GM23338 (cell line): Measurements from ENCODE around the gene USP49. TPM values are rescaled to one million over a fixed set of nuclear protein-coding genes. Genes with fewer than 3 reads are reported as not detected.

ENCODE experiments used
- ATAC-seq: fragments of 200-7000 bp; cut with Tn5 transposase; 3 replicates; pipeline ENCODE4 v1.9.1; 2020
- DNase-seq: peaks from one replicate; pipeline ENCODE4 v3.0.0-alpha.2; 2015; ENCODE audit warnings: low spot score
- H2AFZ ChIP-seq: fragments of 200-600 bp; sonication (generic); 2 replicates; pipeline ENCODE4 v1.8.0; 2016; ENCODE audit warnings: antibody characterized with exemption, mild to moderate bottlenecking, moderate library complexity
- H3F3A ChIP-seq: fragments of 200-600 bp; sonication (generic); replicated peaks from 2 replicates; pipeline ENCODE4 v1.8.0; 2017; ENCODE audit warnings: antibody characterized with exemption, mixed run types, low read depth
- H3K27ac ChIP-seq: fragments of 200-600 bp; sonication (generic); 2 replicates; pipeline ENCODE4 v1.6.1; 2016; ENCODE audit warnings: low read depth
- H3K27me3 ChIP-seq: fragments of 200-600 bp; sonication (generic); 2 replicates; pipeline ENCODE4 v1.8.0; 2016; ENCODE audit warnings: mild to moderate bottlenecking, mixed run types, moderate library complexity; ENCODE audit not compliant: insufficient read depth
- H3K36me3 ChIP-seq: fragments of 200-600 bp; sonication (generic); 2 replicates; pipeline ENCODE4 v1.8.0; 2016; ENCODE audit warnings: mild to moderate bottlenecking; ENCODE audit not compliant: insufficient read depth
- H3K4me1 ChIP-seq: fragments of 200-600 bp; sonication (generic); 2 replicates; pipeline ENCODE4 v1.8.0; 2016; ENCODE audit warnings: mild to moderate bottlenecking, moderate library complexity; ENCODE audit not compliant: insufficient read depth
- H3K4me2 ChIP-seq: fragments of 200-600 bp; sonication (generic); 2 replicates; pipeline ENCODE4 v1.7.1; 2017; ENCODE audit warnings: mixed run types
- H3K4me3 ChIP-seq: fragments of 200-600 bp; sonication (generic); 2 replicates; pipeline ENCODE4 v1.6.1; 2016; ENCODE audit warnings: mixed run types
- H3K79me2 ChIP-seq: fragments of 200-600 bp; sonication (generic); replicated peaks from 2 replicates; pipeline ENCODE4 v1.8.0; 2017; ENCODE audit warnings: mild to moderate bottlenecking; ENCODE audit not compliant: insufficient read depth
- H3K9me2 ChIP-seq: fragments of 200-600 bp; sonication (generic); 2 replicates; pipeline ENCODE4 v1.8.0; 2017; ENCODE audit not compliant: insufficient read depth
- H4K20me1 ChIP-seq: fragments of 200-600 bp; sonication (generic); replicated peaks from 2 replicates; pipeline ENCODE4 v1.8.0; 2017; ENCODE audit warnings: mild to moderate bottlenecking; ENCODE audit not compliant: insufficient read depth
- H3K27ac Mint-ChIP-seq: 2 replicates; pipeline ENCODE4 v1.8.0; 2020; ENCODE audit warnings: inconsistent platforms, mild to moderate bottlenecking, moderate library complexity, mixed read lengths
- H3K27me3 Mint-ChIP-seq: 3 replicates; pipeline ENCODE4 v1.8.0; 2022; ENCODE audit warnings: low read depth, mild to moderate bottlenecking, moderate library complexity, mixed read lengths, inconsistent platforms; ENCODE audit not compliant: insufficient read depth, poor library complexity
- H3K36me3 Mint-ChIP-seq: 3 replicates; pipeline ENCODE4 v1.8.0; 2021; ENCODE audit warnings: low read depth, mild to moderate bottlenecking, inconsistent platforms, moderate library complexity, mixed read lengths
- H3K4me1 Mint-ChIP-seq: 3 replicates; pipeline ENCODE4 v1.8.0; 2020; ENCODE audit warnings: mild to moderate bottlenecking, inconsistent platforms, mixed read lengths
- H3K4me3 Mint-ChIP-seq: 3 replicates; pipeline ENCODE4 v1.8.0; 2021; ENCODE audit warnings: moderate library complexity, mild to moderate bottlenecking, inconsistent platforms, mixed read lengths
- H3K9me3 Mint-ChIP-seq: 3 replicates; pipeline ENCODE4 v1.8.0; 2020; ENCODE audit warnings: moderate library complexity, mild to moderate bottlenecking, inconsistent platforms, mixed read lengths
- CREB1 ChIP-seq: fragments of 250-450 bp; sonication (Bioruptor Pico); IDR thresholded peaks from 2 replicates; pipeline ENCODE4 v1.5.0; 2020; ENCODE audit warnings: low read depth, mild to moderate bottlenecking, moderate library complexity
- EZH2 ChIP-seq: fragments of 200-600 bp; sonication (generic); IDR thresholded peaks from one replicate; pipeline ENCODE4 v1.8.0; 2017; ENCODE audit warnings: antibody characterized with exemption, mild to moderate bottlenecking, low read depth; ENCODE audit not compliant: unreplicated experiment
- EZH2phosphoT487 ChIP-seq: fragments of 200-600 bp; sonication (generic); IDR thresholded peaks from one replicate; pipeline ENCODE4 v1.8.1; 2018; ENCODE audit warnings: antibody characterized with exemption; ENCODE audit not compliant: unreplicated experiment
- JUNB ChIP-seq: IDR thresholded peaks from one replicate; pipeline ENCODE4 v1.6.1; 2016; ENCODE audit warnings: antibody characterized with exemption; ENCODE audit not compliant: unreplicated experiment
- NANOG ChIP-seq: IDR thresholded peaks from 2 replicates; pipeline ENCODE4 v1.6.1; 2016; ENCODE audit warnings: antibody characterized with exemption, borderline replicate concordance
- POLR2AphosphoS5 ChIP-seq: IDR thresholded peaks from 2 replicates; pipeline ENCODE4 v1.6.1; 2016; ENCODE audit warnings: antibody characterized with exemption, low read depth
- REST ChIP-seq: IDR thresholded peaks from one replicate; pipeline ENCODE4 v1.6.1; 2018; ENCODE audit warnings: antibody characterized with exemption; ENCODE audit not compliant: unreplicated experiment
- STAT1 ChIP-seq: IDR thresholded peaks from one replicate; pipeline ENCODE4 v1.6.1; 2016; ENCODE audit warnings: antibody characterized with exemption; ENCODE audit not compliant: unreplicated experiment
- ZNF114 ChIP-seq: fragments of 250-450 bp; sonication (Bioruptor Pico); IDR thresholded peaks from 2 replicates; pipeline ENCODE4 v1.5.0; 2020; ENCODE audit warnings: mild to moderate bottlenecking, moderate library complexity
- ZNF331 ChIP-seq: fragments of 250-450 bp; sonication (Bioruptor Pico); IDR thresholded peaks from 2 replicates; pipeline ENCODE4 v1.5.0; 2020; ENCODE audit warnings: low read depth, mild to moderate bottlenecking, moderate library complexity
- polyA plus RNA-seq: library from polyadenylated mRNA; unstranded; fragments of >200 nt; fragmentation: Nextera tagmentation; extraction: Ambion mirVana; gene quantifications from 2 replicates; pipeline ENCODE4 v1.2.1, GENCODE V29; 2016
- total RNA-seq: library from RNA; depleted of rRNA; stranded (reverse); fragments of >200 nt; shearing (Covaris generic); gene quantifications from 2 replicates; pipeline ENCODE4 v1.2.3, GENCODE V29; 2014
- TF ChIP-seq, protein P1 (sequence below): IDR thresholded peaks from 2 replicates; pipeline ENCODE4 v1.6.1; 2016; ENCODE audit warnings: antibody characterized with exemption
- TF ChIP-seq, protein P2 (sequence below): fragments of 250-450 bp; sonication (Bioruptor Pico); IDR thresholded peaks from 2 replicates; pipeline ENCODE4 v1.5.0; 2020; ENCODE audit warnings: mild to moderate bottlenecking, moderate library complexity
- TF ChIP-seq, protein P3 (sequence below), 2 experiments: fragments of 200-600 bp in 1 of 2; sonication (generic) in 1 of 2; conservative IDR thresholded peaks; 2 replicates each; pipeline versions ENCODE4 v1.5.1 to v1.6.1; 2016 to 2017; ENCODE audit warnings: antibody characterized with exemption in 2 of 2, low read depth in 2 of 2, mild to moderate bottlenecking in 2 of 2, moderate library complexity in 1 of 2

Gene USP49
- total and polyA plus RNA-seq, 2 experiments from 2014 or later = 5.9 to 21.5 TPM

- H3F3A ChIP-seq = no peaks in the 10 kb centered on the region
- no peak within 1 kb of the TSS for H3K4me2 ChIP-seq
- Mint-ChIP-seq H3K36me3 (no peaks in the 10 kb centered on the region), H3K4me1 (no peaks in the 10 kb centered on the region), H3K9me3 (no peaks in the 10 kb centered on the region), H3K27me3 (peaks cover 7% of the 10 kb centered on the region), H3K4me3 (no peak within 1 kb of the TSS), H3K27ac (no peak within 1 kb of the TSS)
- H3K36me3 ChIP-seq = no peaks in the 10 kb centered on the region
- H4K20me1 ChIP-seq = no peaks in the 10 kb centered on the region
- no peak for ATAC-seq
- DNase-seq = no peak
- no peak within 1 kb of the TSS; the same call in 1 of the 2 replicates for H2AFZ ChIP-seq
- TF ChIP-seq JUNB (no peak), EZH2phosphoT487 (no peak), NANOG (no peak), STAT1 (no peak), EZH2 (no peak), ZNF114 (CRISPR knock-in tag) (no peak), ZNF331 (no peak), REST (no peak), POLR2AphosphoS5 (no peak), CREB1 (CRISPR knock-in tag) (no peak)
- TF ChIP-seq, protein P1, sequence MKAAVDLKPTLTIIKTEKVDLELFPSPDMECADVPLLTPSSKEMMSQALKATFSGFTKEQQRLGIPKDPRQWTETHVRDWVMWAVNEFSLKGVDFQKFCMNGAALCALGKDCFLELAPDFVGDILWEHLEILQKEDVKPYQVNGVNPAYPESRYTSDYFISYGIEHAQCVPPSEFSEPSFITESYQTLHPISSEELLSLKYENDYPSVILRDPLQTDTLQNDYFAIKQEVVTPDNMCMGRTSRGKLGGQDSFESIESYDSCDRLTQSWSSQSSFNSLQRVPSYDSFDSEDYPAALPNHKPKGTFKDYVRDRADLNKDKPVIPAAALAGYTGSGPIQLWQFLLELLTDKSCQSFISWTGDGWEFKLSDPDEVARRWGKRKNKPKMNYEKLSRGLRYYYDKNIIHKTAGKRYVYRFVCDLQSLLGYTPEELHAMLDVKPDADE = no peak
- TF ChIP-seq, protein P2, sequence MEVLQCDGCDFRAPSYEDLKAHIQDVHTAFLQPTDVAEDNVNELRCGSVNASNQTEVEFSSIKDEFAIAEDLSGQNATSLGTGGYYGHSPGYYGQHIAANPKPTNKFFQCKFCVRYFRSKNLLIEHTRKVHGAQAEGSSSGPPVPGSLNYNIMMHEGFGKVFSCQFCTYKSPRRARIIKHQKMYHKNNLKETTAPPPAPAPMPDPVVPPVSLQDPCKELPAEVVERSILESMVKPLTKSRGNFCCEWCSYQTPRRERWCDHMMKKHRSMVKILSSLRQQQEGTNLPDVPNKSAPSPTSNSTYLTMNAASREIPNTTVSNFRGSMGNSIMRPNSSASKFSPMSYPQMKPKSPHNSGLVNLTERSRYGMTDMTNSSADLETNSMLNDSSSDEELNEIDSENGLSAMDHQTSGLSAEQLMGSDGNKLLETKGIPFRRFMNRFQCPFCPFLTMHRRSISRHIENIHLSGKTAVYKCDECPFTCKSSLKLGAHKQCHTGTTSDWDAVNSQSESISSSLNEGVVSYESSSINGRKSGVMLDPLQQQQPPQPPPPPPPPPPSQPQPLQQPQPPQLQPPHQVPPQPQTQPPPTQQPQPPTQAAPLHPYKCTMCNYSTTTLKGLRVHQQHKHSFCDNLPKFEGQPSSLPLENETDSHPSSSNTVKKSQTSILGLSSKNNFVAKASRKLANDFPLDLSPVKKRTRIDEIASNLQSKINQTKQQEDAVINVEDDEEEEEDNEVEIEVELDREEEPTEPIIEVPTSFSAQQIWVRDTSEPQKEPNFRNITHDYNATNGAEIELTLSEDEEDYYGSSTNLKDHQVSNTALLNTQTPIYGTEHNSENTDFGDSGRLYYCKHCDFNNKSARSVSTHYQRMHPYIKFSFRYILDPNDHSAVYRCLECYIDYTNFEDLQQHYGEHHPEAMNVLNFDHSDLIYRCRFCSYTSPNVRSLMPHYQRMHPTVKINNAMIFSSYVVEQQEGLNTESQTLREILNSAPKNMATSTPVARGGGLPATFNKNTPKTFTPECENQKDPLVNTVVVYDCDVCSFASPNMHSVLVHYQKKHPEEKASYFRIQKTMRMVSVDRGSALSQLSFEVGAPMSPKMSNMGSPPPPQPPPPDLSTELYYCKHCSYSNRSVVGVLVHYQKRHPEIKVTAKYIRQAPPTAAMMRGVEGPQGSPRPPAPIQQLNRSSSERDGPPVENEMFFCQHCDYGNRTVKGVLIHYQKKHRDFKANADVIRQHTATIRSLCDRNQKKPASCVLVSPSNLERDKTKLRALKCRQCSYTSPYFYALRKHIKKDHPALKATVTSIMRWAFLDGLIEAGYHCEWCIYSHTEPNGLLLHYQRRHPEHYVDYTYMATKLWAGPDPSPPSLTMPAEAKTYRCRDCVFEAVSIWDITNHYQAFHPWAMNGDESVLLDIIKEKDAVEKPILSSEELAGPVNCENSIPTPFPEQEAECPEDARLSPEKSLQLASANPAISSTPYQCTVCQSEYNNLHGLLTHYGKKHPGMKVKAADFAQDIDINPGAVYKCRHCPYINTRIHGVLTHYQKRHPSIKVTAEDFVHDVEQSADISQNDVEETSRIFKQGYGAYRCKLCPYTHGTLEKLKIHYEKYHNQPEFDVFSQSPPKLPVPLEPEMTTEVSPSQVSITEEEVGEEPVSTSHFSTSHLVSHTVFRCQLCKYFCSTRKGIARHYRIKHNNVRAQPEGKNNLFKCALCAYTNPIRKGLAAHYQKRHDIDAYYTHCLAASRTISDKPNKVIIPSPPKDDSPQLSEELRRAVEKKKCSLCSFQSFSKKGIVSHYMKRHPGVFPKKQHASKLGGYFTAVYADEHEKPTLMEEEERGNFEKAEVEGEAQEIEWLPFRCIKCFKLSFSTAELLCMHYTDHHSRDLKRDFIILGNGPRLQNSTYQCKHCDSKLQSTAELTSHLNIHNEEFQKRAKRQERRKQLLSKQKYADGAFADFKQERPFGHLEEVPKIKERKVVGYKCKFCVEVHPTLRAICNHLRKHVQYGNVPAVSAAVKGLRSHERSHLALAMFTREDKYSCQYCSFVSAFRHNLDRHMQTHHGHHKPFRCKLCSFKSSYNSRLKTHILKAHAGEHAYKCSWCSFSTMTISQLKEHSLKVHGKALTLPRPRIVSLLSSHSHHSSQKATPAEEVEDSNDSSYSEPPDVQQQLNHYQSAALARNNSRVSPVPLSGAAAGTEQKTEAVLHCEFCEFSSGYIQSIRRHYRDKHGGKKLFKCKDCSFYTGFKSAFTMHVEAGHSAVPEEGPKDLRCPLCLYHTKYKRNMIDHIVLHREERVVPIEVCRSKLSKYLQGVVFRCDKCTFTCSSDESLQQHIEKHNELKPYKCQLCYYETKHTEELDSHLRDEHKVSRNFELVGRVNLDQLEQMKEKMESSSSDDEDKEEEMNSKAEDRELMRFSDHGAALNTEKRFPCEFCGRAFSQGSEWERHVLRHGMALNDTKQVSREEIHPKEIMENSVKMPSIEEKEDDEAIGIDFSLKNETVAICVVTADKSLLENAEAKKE = no peak
- TF ChIP-seq, protein P3, sequence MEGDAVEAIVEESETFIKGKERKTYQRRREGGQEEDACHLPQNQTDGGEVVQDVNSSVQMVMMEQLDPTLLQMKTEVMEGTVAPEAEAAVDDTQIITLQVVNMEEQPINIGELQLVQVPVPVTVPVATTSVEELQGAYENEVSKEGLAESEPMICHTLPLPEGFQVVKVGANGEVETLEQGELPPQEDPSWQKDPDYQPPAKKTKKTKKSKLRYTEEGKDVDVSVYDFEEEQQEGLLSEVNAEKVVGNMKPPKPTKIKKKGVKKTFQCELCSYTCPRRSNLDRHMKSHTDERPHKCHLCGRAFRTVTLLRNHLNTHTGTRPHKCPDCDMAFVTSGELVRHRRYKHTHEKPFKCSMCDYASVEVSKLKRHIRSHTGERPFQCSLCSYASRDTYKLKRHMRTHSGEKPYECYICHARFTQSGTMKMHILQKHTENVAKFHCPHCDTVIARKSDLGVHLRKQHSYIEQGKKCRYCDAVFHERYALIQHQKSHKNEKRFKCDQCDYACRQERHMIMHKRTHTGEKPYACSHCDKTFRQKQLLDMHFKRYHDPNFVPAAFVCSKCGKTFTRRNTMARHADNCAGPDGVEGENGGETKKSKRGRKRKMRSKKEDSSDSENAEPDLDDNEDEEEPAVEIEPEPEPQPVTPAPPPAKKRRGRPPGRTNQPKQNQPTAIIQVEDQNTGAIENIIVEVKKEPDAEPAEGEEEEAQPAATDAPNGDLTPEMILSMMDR (conservative IDR thresholded peaks at IDR 0.05; ENCODE audit: low read depth in 2 of 2) = no peak
- no peak within 1 kb of the TSS for H3K4me3 ChIP-seq
- H3K27ac ChIP-seq = no peak within 1 kb of the TSS
- no peaks in the 10 kb centered on the region for H3K27me3 ChIP-seq
- no peaks in the 10 kb centered on the region for H3K9me2 ChIP-seq
- no peaks in the 10 kb centered on the region for H3K4me1 ChIP-seq
- H3K79me2 ChIP-seq = no peaks in the 10 kb centered on the region
Measured at GRCh38 chr6:41747256-41748101, 147.7 kb downstream of the USP49 start, which contains the start of gene PGC. Gene PGC (minus strand): TSS chr6:41747397. CDS start chr6:41747334, 63 bp downstream.
